ENCODE data around the gene INPP1.
"Not testable (repeated sequence)": the region's sequence is repeated elsewhere in the genome, so short reads cannot be mapped to it uniquely, and the experiment has no call there.

INPP1 gene

GRCh38 chr2:190334479-190335224, 8.7 kb upstream of the INPP1 start:
- Histone ChIP-seq H3K27me3 (ENCODE audit: insufficient read depth, poor library complexity, severe bottlenecking) (no peaks in the 10 kb centered on the region), H3K27ac (replicated peaks) (no peak overlapping the region), H3K4me3 (replicated peaks; ENCODE audit: insufficient read depth, low read length) (no peak overlapping the region)
- no peak for DNase-seq (ENCODE audit: low read depth in 1 of 2, low spot score in 1 of 2)
- TF ChIP-seq REST (IDR thresholded peaks at IDR 0.05; ENCODE audit: insufficient replicate concordance, low read depth) (no peak), CTCF (IDR thresholded peaks at IDR 0.05; ENCODE audit: insufficient read depth, low read length) (no peak), POLR2AphosphoS5 (IDR thresholded peaks at IDR 0.05; ENCODE audit: low read depth) (no peak), SPI1 (IDR thresholded peaks at IDR 0.05; ENCODE audit: borderline replicate concordance, low read depth) (no peak), GABPA (IDR thresholded peaks at IDR 0.05; ENCODE audit: low read depth) (no peak)

GRCh38 chr2:190335225-190335559, 8.2 kb upstream of the INPP1 start:
- no peak for TF ChIP-seq REST (IDR thresholded peaks at IDR 0.05; ENCODE audit: insufficient replicate concordance, low read depth)
- TF ChIP-seq SPI1 (IDR thresholded peaks at IDR 0.05; ENCODE audit: borderline replicate concordance, low read depth): no peak
- TF ChIP-seq GABPA (IDR thresholded peaks at IDR 0.05; ENCODE audit: low read depth): no peak
- no peak for TF ChIP-seq POLR2AphosphoS5 (IDR thresholded peaks at IDR 0.05; ENCODE audit: low read depth)
- TF ChIP-seq CTCF (IDR thresholded peaks at IDR 0.05; ENCODE audit: insufficient read depth, low read length): no peak
- no peak overlapping the region for H3K4me3 ChIP-seq (replicated peaks; ENCODE audit: insufficient read depth, low read length)
- H3K27ac ChIP-seq (replicated peaks): no peak overlapping the region
- H3K27me3 ChIP-seq (ENCODE audit: insufficient read depth, poor library complexity, severe bottlenecking): no peaks in the 10 kb centered on the region
- DNase-seq (ENCODE audit: low read depth in 1 of 2, low spot score in 1 of 2): no peak

- H3K27ac ChIP-seq (replicated peaks); H3K4me3 ChIP-seq (replicated peaks; ENCODE audit: insufficient read depth, low read length); H3K27me3 ChIP-seq (ENCODE audit: insufficient read depth, poor library complexity, severe bottlenecking); DNase-seq (ENCODE audit: low read depth in 1 of 2, low spot score in 1 of 2): not testable (repeated sequence)
These were observed 7.8 kb upstream of the INPP1 start for GRCh38 chr2:190335584-190335983.

- TF ChIP-seq CTCF (IDR thresholded peaks at IDR 0.05; ENCODE audit: insufficient read depth, low read length) (no peak), POLR2AphosphoS5 (IDR thresholded peaks at IDR 0.05; ENCODE audit: low read depth) (no peak)
- no peak overlapping the region for H3K4me3 ChIP-seq (replicated peaks; ENCODE audit: insufficient read depth, low read length)
These were observed 7.0 kb upstream of the INPP1 start for GRCh38 chr2:190336420-190336819.

More at GRCh38 chr2:190336420-190336819, 7.0 kb upstream of the INPP1 start:
- Histone ChIP-seq H3K27me3 (ENCODE audit: insufficient read depth, poor library complexity, severe bottlenecking) (no peaks in the 10 kb centered on the region), H3K27ac (replicated peaks) (no peak overlapping the region)
- DNase-seq (ENCODE audit: low read depth in 1 of 2, low spot score in 1 of 2): no peak
